ENCODE data around the gene EXOC6B.

DNA sequence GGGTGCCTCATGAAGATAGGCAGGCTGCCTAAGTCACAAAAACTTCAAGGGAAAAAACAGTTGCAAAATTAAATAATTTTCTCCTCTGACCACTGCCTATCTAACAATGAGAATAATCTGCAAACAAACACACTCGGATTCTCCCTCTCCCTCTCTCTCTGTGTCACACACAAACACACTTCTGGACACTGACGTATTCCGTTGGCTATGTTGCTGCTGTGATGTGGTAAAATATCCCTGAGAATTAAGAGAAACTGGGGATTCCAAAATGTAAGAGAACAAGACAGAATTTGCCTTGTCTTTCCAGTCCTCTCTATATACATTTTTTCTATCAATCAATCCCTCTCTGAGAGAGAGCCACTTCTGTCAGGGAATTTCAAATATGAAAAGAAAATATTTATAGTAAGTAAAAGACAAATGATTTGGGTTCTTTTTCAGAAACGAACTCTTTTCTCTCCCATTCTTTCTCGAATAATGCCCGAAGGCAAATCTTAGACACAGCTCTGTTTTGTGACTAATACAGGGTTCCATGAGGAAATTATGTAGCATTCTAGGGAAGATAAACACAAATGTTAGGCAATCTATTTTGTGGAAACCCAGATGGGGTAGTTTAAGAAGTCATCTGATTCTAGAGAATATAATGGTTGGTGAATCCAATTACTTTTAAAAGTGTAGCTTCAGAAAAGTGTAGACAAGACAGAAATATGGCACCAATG lies 367.9 kb downstream of the EXOC6B start:
- TF ChIP-seq, protein P1, sequence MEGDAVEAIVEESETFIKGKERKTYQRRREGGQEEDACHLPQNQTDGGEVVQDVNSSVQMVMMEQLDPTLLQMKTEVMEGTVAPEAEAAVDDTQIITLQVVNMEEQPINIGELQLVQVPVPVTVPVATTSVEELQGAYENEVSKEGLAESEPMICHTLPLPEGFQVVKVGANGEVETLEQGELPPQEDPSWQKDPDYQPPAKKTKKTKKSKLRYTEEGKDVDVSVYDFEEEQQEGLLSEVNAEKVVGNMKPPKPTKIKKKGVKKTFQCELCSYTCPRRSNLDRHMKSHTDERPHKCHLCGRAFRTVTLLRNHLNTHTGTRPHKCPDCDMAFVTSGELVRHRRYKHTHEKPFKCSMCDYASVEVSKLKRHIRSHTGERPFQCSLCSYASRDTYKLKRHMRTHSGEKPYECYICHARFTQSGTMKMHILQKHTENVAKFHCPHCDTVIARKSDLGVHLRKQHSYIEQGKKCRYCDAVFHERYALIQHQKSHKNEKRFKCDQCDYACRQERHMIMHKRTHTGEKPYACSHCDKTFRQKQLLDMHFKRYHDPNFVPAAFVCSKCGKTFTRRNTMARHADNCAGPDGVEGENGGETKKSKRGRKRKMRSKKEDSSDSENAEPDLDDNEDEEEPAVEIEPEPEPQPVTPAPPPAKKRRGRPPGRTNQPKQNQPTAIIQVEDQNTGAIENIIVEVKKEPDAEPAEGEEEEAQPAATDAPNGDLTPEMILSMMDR (IDR thresholded peaks at IDR 0.05) = no peak
- no peak for TF ChIP-seq ZFX (IDR thresholded peaks at IDR 0.05; ENCODE audit: borderline replicate concordance)
